Testis (tissue), 2 donors: ENCODE results near the gene AVPR2.

Source experiments
- CTCF ChIP-seq, 3 experiments: fragments of 450-650 bp in 2 of 3; fragments of 200-600 bp in 1 of 3; sonication (generic) in 1 of 3; IDR thresholded peaks; one replicate each; pipeline ENCODE4 v1.5.1; 2016 to 2019; ENCODE audit warnings: antibody characterized with exemption in 3 of 3, mild to moderate bottlenecking in 2 of 3, moderate library complexity in 1 of 3
- POLR2A ChIP-seq: fragments of 450-650 bp; IDR thresholded peaks from one replicate; pipeline ENCODE4 v1.6.1; 2017; ENCODE audit warnings: antibody characterized with exemption, mild to moderate bottlenecking, moderate library complexity

GRCh38 chrX:153885208-153885787, 19.2 kb upstream of the AVPR2 start:
- TF ChIP-seq CTCF (IDR thresholded peaks at IDR 0.05) (no peak), POLR2A (no peak)
